HG03135 (cell line): ENCODE measurements around the gene MAP4K5.
"Not testable (repeated sequence)": the region's sequence is repeated elsewhere in the genome, so short reads cannot be mapped to it uniquely, and the experiment has no call there.

Experiments
- ATAC-seq: cut with Tn5 transposase; IDR thresholded peaks from one replicate; pipeline ENCODE4 v1.9.1; 2021; ENCODE audit warnings: mild to moderate bottlenecking, moderate library complexity; ENCODE audit not compliant: unreplicated experiment

The MAP4K5 gene

GRCh38 chr14:50532502-50533240 lies at the start of gene MAP4K5:
Gene MAP4K5, minus strand, starts transcription at chr14:50532569. Its CDS starts 520 bp downstream, at chr14:50532049.
- peak; percentile 95 for ATAC-seq

DNA sequence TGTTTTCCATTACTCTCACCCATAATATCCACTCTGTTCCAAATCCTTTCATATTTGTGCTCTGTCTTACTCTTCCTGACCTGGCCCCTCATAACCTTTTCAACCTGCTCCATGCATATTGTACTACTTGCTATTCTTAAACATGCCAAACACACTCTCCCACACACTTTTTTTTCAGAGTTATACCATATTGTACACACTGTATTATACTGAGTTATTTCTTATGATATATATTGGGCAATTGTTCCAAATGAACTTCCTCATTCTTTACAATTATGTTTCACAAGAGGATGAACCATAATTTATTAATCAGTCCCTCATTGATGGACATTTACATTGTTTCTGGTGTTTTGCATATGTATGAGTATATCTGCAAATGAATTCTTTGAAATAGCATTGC lies 46.1 kb upstream of the MAP4K5 start:
- ATAC-seq, result no peak

DNA sequence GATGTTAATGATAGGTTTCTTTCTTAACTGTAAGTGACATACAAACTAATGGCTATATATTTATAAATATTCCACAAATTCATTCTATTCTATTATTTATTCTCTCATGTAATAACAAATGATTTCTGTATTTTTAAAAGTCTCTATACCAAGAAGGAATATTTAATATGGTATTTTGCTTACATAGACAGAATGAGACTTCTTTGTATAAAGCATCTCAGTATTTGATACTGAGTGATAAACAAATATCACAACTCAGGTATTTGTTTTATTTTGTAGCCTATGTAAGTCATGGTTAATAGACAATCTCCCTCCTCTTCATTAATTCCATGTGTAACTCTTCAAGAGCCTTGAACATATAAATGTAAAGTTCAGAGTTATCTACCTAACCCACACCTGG lies 45.6 kb upstream of the MAP4K5 start:
- ATAC-seq, result no peak

DNA sequence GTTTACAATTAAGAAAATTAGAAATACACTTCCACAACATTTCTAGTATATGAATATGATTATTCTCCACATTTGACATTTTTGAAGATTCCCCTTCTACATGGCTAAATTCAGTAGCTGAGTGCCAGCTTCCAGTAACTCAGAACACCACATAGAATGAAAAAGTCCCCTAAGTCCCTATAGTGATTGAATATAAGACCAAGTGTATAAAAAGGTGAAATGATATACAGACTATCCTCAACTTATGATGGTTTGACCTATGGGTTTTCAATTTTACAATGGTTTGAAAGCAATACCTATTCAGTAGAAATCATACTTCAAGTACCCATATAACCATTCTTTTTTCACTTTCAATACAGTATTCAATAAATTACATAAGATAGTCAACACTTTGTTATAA lies 43.4 kb upstream of the MAP4K5 start:
- no peak for ATAC-seq

GRCh38 chr14:50573862-50574261 lies 41.5 kb upstream of the MAP4K5 start:
- ATAC-seq, result no peak

- ATAC-seq, result no peak
Measured at GRCh38 chr14:50569714-50570274, 37.4 kb upstream of the MAP4K5 start.

DNA sequence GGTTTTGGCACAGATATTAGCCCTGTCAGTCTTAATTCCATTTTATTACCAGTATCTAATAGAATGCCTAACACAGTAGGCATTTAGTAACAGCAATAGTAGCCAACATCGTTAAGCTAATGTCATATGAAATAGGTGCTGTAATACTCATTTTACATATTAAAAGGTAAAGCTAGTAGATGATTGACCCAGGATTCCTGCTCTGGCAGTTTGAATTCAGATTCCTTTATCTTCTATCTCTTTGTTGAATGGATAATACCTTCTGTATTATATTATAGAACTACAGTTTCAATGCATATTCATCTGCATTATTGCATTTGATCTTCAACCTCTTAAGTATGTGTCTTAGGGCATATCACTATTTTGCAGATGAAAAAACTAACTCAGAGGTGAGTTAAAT lies 30.5 kb upstream of the MAP4K5 start:
- ATAC-seq, result no peak

- ATAC-seq, result no peak
Measured at GRCh38 chr14:50560931-50561285, 28.5 kb upstream of the MAP4K5 start.

DNA sequence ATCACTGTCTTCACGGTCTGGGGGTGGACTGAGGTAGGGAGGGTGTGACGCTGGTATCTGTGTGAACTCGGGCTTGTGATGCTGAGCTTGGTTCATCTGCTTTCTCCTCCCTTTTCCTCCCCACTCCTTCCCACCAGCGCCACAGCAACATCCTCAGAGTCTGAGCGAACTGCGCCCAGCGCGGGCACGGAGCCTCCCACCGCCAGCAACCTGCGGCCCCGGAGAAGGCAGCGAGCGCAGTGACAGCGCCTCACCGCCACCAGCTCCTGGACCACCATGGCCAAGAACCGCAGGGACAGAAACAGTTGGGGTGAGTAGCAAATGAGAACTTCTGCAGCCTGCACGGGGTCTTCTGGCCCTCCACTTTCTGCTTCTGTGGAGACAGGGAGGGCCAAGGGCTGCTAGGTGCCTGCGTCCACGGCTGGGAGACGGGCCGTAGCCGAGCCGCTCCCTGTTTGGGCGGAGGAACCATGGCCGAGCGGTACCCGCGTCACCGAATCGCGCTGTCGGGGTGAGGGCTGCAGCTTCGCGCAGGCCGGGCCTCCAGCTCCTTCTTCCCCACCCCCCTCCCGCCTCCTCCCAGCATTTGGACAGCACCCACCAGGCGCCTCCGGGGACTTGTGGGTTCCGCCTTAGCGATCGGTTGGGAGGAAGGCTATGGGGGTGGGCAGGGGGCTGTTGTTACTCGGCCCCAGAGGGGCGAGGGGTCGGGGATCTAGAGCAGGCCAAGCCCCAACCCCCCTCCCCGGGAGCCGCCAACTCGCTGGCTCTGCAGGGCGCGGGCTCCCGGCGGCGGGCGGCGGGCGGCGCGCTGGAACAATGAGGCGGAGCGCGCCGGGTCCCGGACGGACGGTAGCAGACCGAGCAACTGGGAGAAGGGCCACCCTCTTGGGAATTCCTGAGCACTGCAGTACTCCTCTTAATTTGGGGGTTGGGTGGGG lies 27.9 kb upstream of the MAP4K5 start, which contains the start of gene ATL1:
ATL1 (plus strand) TSS at position 156 of the 941 bp plus-strand sequence; CDS start at position 277, 121 bp downstream.
- no peak for ATAC-seq

GRCh38 chr14:50552796-50553195 lies 20.4 kb upstream of the MAP4K5 start:
- not testable (repeated sequence) for ATAC-seq

GRCh38 chr14:50551877-50552276 lies 19.5 kb upstream of the MAP4K5 start:
- no peak for ATAC-seq

GRCh38 chr14:50550294-50550693 lies 17.9 kb upstream of the MAP4K5 start:
- no peak for ATAC-seq

GRCh38 chr14:50545618-50546017 lies 13.2 kb upstream of the MAP4K5 start:
- ATAC-seq, result no peak

DNA sequence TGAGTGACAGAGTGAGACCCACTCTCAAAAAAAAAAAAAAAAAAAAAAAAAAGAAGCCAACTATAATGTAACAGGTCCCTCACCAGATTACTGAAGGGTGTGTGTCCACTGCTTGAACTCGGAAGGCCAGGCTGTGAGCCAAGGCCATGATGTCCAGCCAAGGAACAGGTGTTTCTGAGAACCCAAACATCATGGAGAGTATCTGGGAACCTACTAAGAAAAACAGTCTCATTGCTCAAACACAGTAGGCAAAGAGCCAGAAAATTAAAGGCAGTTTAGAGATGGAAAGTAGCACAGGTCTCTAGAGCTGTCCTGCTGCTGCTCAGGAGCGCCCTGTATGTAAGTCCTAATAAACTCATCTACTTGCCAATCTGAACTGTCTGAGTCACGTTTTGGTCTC lies 12.5 kb upstream of the MAP4K5 start:
- ATAC-seq, result no peak

DNA sequence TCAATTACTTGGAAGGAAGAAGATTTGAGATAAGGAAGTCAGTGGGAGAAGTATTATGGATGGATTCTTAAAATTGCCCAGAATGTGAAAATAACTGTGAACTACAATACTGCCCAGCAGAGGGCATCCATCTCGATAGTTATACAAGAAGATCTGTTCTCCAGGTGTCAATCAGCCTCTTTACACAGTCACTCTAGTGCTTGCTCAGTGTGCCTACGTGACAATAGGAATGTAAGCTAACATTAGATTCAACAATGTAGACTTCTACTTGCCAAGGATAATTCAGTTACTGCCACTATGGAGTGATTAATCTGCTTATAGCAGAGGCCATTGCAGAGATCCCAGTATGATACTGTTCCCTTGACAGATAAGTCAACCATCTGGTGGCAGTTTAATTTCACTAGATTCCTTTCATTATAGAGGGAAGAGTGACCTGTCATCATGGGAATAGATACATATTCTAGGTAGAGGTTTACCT lies 10.6 kb upstream of the MAP4K5 start:
- no peak for ATAC-seq

DNA sequence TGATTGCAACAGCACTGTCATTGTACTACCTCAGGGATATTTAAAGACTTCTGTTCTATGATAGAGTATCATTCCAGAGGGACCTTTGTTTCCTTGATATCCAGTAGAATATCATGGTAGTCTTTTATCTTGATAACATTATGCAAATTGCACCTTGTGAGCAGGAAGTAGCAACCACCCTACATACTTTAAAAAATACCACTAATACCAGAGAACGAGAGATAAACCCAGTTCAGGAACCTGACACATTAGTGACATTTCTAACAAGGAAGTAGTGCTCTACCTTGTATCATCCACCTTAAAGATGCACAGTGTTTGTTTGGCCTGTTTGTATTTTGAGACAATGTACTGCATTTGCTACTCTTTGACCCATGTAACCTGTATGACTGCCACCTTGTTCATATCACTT lies 8.8 kb upstream of the MAP4K5 start:
- no peak for ATAC-seq

GRCh38 chr14:50539051-50539450 lies 6.7 kb upstream of the MAP4K5 start:
- ATAC-seq, result no peak

DNA sequence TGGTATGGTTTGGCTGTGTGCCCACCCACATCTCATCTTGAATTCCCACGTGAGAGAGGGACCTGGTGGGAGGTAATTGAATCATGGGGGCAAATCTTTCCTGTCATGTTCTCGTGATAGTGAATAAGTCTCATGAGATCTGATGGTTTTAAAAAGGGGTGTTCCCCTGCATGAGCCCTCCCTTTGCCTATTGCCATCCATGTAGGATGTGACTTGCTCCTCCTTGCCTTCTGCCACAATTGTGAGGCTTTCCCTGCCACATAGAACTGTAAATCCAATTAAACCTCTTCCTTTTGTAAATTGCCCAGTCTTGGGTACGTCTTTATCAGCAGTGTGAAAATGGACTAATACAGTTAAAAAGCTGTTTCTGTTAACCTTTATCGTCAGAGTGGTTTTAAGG lies 5.7 kb upstream of the MAP4K5 start:
- ATAC-seq, result not testable (repeated sequence)

- ATAC-seq, result no peak
Measured at GRCh38 chr14:50534997-50535396, 2.6 kb upstream of the MAP4K5 start.

DNA sequence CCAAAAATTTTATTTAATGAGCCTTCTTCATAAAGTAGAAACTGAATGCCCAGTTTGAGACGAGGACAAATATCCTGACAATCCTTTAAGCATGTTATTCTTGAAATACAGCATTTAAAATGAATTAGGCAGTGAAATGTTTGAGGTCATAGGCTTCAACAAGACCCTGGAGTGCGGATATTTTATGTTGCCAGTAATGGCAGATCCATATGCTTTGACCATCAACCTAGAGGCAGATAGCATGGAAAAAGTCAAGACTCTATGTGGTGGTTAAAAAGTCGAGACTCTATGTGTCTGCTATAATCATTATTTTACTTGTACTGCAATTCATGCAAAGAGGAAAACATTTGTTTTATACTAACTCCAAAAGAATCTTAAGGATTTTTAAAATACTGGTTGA lies 2.0 kb upstream of the MAP4K5 start:
- no peak for ATAC-seq

GRCh38 chr14:50533806-50534205 lies 1.4 kb upstream of the MAP4K5 start:
- ATAC-seq, result no peak
